Liver (tissue), 9 donors: ENCODE results near the gene TSBP1. TPM values are rescaled to one million over a fixed set of nuclear protein-coding genes. Genes with fewer than 3 reads are reported as not detected.

Experiments
- DNase-seq: peaks from one replicate; pipeline ENCODE4 v3.0.0-alpha.2; 2017; ENCODE audit warnings: low spot score
- H3K27ac ChIP-seq, 2 donors: one replicate each; pipeline ENCODE4 v1.7.0; 2013; ENCODE audit warnings: inconsistent platforms in 2 of 2, low read length in 2 of 2, control low read depth in 1 of 2, low read depth in 1 of 2, mild to moderate bottlenecking in 1 of 2
- H3K27me3 ChIP-seq, 4 donors: one replicate each; pipeline versions ENCODE4 v1.6.1 to v1.7.0; 2013; ENCODE audit warnings: low read length in 3 of 4, inconsistent platforms in 1 of 4, mild to moderate bottlenecking in 1 of 4, moderate library complexity in 1 of 4; ENCODE audit not compliant: control insufficient read depth in 4 of 4, insufficient read depth in 4 of 4
- H3K36me3 ChIP-seq, 4 donors: one replicate each; pipeline versions ENCODE4 v1.6.1 to v1.7.0; 2013; ENCODE audit warnings: low read length in 3 of 4, mild to moderate bottlenecking in 3 of 4, low read depth in 1 of 4, moderate library complexity in 1 of 4; ENCODE audit not compliant: control insufficient read depth in 4 of 4, insufficient read depth in 3 of 4
- H3K4me1 ChIP-seq, 4 donors: one replicate each; pipeline versions ENCODE4 v1.6.1 to v1.7.0; 2013; ENCODE audit warnings: low read length in 3 of 4, mild to moderate bottlenecking in 3 of 4, moderate library complexity in 1 of 4; ENCODE audit not compliant: control insufficient read depth in 4 of 4, insufficient read depth in 4 of 4
- H3K4me3 ChIP-seq, 3 donors: one replicate each; pipeline versions ENCODE4 v1.6.1 to v1.7.0; 2013; ENCODE audit warnings: low read length in 3 of 3, control low read depth in 1 of 3, low read depth in 1 of 3, mild to moderate bottlenecking in 1 of 3
- H3K9ac ChIP-seq, 2 donors: one replicate each; pipeline ENCODE4 v1.7.0; 2013; ENCODE audit warnings: low read length in 2 of 2, mild to moderate bottlenecking in 2 of 2, moderate library complexity in 2 of 2, control low read depth in 1 of 2, low read depth in 1 of 2
- H3K9me3 ChIP-seq, 4 donors: one replicate each; pipeline versions ENCODE4 v1.6.1 to v1.7.0; 2013; ENCODE audit warnings: low read length in 3 of 4; ENCODE audit not compliant: control insufficient read depth in 4 of 4
- ATF3 ChIP-seq: IDR thresholded peaks from 2 replicates; pipeline ENCODE4 v1.6.1; 2016; ENCODE audit warnings: antibody characterized with exemption
- CTCF ChIP-seq: fragments of 150-350 bp; IDR thresholded peaks from 2 replicates; pipeline ENCODE4 v1.5.1; 2017; ENCODE audit warnings: improper control_type of control experiment, low read depth, low read length; ENCODE audit not compliant: missing input control
- EGR1 ChIP-seq, 2 donors: IDR thresholded peaks; 2 replicates each; pipeline ENCODE4 v1.6.1; 2016 to 2018; ENCODE audit warnings: antibody characterized with exemption in 2 of 2, low read depth in 2 of 2
- FOXA1 ChIP-seq: IDR thresholded peaks from 2 replicates; pipeline ENCODE4 v1.6.1; 2016; ENCODE audit warnings: antibody characterized with exemption
- FOXA2 ChIP-seq: IDR thresholded peaks from 2 replicates; pipeline ENCODE4 v1.6.1; 2016; ENCODE audit warnings: antibody characterized with exemption
- GABPA ChIP-seq, 2 donors: IDR thresholded peaks in 1 of 2; conservative IDR thresholded peaks in 1 of 2; 2 replicates each; pipeline ENCODE4 v1.6.1; 2016; ENCODE audit warnings: antibody characterized with exemption in 2 of 2, mild to moderate bottlenecking in 1 of 2, moderate library complexity in 1 of 2
- HNF4A ChIP-seq, 2 donors: conservative IDR thresholded peaks; 2 replicates each; pipeline ENCODE4 v1.6.1; 2016; ENCODE audit warnings: antibody characterized with exemption in 2 of 2, mild to moderate bottlenecking in 2 of 2
- HNF4G ChIP-seq: IDR thresholded peaks from 2 replicates; pipeline ENCODE4 v1.6.1; 2016; ENCODE audit warnings: antibody characterized with exemption
- JUND ChIP-seq, 2 donors: IDR thresholded peaks; 2 replicates each; pipeline ENCODE4 v1.6.1; 2016; ENCODE audit warnings: antibody characterized with exemption in 2 of 2
- MAX ChIP-seq: IDR thresholded peaks from 2 replicates; pipeline ENCODE4 v1.6.1; 2016; ENCODE audit warnings: antibody characterized with exemption
- NR2F2 ChIP-seq: IDR thresholded peaks from 2 replicates; pipeline ENCODE4 v1.6.1; 2016; ENCODE audit warnings: antibody characterized with exemption
- RAD21 ChIP-seq, 2 donors: IDR thresholded peaks; 2 replicates each; pipeline ENCODE4 v1.6.1; 2016; ENCODE audit warnings: antibody characterized with exemption in 2 of 2, mild to moderate bottlenecking in 2 of 2
- REST ChIP-seq: IDR thresholded peaks from 2 replicates; pipeline ENCODE4 v1.6.1; 2016; ENCODE audit warnings: antibody characterized with exemption, mild to moderate bottlenecking
- SP1 ChIP-seq: IDR thresholded peaks from 2 replicates; pipeline ENCODE4 v1.6.1; 2018; ENCODE audit warnings: antibody characterized with exemption, mild to moderate bottlenecking
- TAF1 ChIP-seq: conservative IDR thresholded peaks from 2 replicates; pipeline ENCODE4 v1.6.1; 2016; ENCODE audit warnings: antibody characterized with exemption, mild to moderate bottlenecking
- YY1 ChIP-seq: IDR thresholded peaks from 2 replicates; pipeline ENCODE4 v1.6.1; 2016; ENCODE audit warnings: antibody characterized with exemption, mild to moderate bottlenecking
- WGBS: extraction: QIAGEN DNeasy Blood & Tissue Kit; methylation state at CpG from one replicate; pipeline ENCODE4 v1.1.7; 2013; 5-methylcytosine and 5-hydroxymethylcytosine counted together
- polyA plus RNA-seq, 2 donors: library from polyadenylated mRNA; stranded (reverse) in 1 of 2; unstranded in 1 of 2; fragments of 200-250 nt in 1 of 2; fragments of >200 nt in 1 of 2; fragmentation: Nextera tagmentation in 1 of 2; extraction: Ambion mirVana in 1 of 2; gene quantifications; one replicate each; pipeline versions ENCODE4 v1.2.1 to v1.2.3, GENCODE V29; 2013 to 2015
- total RNA-seq, 2 donors: library from RNA; depleted of rRNA; stranded (reverse); fragments of >200 nt; gene quantifications; one replicate each; pipeline ENCODE4 v1.2.3, GENCODE V29; 2014
- donor health status: healthy.
- donor health status: healthy.
- donor health status: healthy.
- donor health status: healthy.
- donor health status: healthy.

Gene TSBP1
- total and polyA plus RNA-seq, 4 donors = not detected

- no peak for TF ChIP-seq FOXA2
- no peak for TF ChIP-seq FOXA1
- TF ChIP-seq HNF4G = no peak
- no peak for TF ChIP-seq MAX
- TF ChIP-seq RAD21 (IDR thresholded peaks at IDR 0.05) = no peak
- no peak for TF ChIP-seq REST
- H3K4me1 ChIP-seq = no peaks in the 10 kb centered on the region
- no peak for DNase-seq
- H3K27me3 ChIP-seq = peaks cover 0 to 4% (median 0%) of the 10 kb centered on the region in 4 donors
- no peak overlapping the region for H3K27ac ChIP-seq
- H3K9me3 ChIP-seq = no peaks in the 10 kb centered on the region
- no peak overlapping the region for H3K4me3 ChIP-seq
- no peak overlapping the region for H3K9ac ChIP-seq
- no peaks in the 10 kb centered on the region for H3K36me3 ChIP-seq
Observed at GRCh38 chr6:32329141-32329540, 42.6 kb downstream of the TSBP1 start.

- no peak overlapping the region for H3K9ac ChIP-seq
- no peaks in the 10 kb centered on the region for H3K4me1 ChIP-seq
- no peaks in the 10 kb centered on the region for H3K36me3 ChIP-seq
- H3K9me3 ChIP-seq = no peaks in the 10 kb centered on the region
- no peak for TF ChIP-seq HNF4G
- no peak for TF ChIP-seq HNF4A (conservative IDR thresholded peaks at IDR 0.05)
- TF ChIP-seq CTCF = no peak
- no peak for TF ChIP-seq GABPA (IDR thresholded peaks at IDR 0.05 in 1 of 2, conservative IDR thresholded peaks at IDR 0.05 in 1 of 2)
- TF ChIP-seq JUND (IDR thresholded peaks at IDR 0.05) = no peak
- no peak for TF ChIP-seq EGR1 (IDR thresholded peaks at IDR 0.05; ENCODE audit: low read depth in 2 of 2)
- no peak for TF ChIP-seq SP1
- TF ChIP-seq NR2F2 = no peak
- TF ChIP-seq ATF3 = no peak
- TF ChIP-seq YY1 = no peak
- TF ChIP-seq FOXA2 = no peak
- TF ChIP-seq TAF1 = no peak
- TF ChIP-seq REST = no peak
- H3K27me3 ChIP-seq = no peaks in the 10 kb centered on the region
- no peak for DNase-seq
- WGBS = 76% methylated on average over 3 of the region's 3 CpGs
- no peak overlapping the region for H3K4me3 ChIP-seq
- no peak overlapping the region for H3K27ac ChIP-seq
Observed at GRCh38 chr6:32327103-32327502, 44.6 kb downstream of the TSBP1 start.
